Stimulated activated CD4-positive, alpha-beta T cell treated with anti-CD3 and anti-CD28 coated beads, Interleukin-1b, Interleukin-23, amount 100 ng/mL, for 1 hour (primary cell): Measurements from ENCODE around the gene RAB39A.

ENCODE experiments used
- DNase-seq, 2 donors: peaks; one replicate each; pipeline ENCODE4 v3.0.0-alpha.2; 2020; ENCODE audit warnings: low read depth in 2 of 2

Gene RAB39A

GRCh38 chr11:107962181-107962580 lies 33.9 kb downstream of the RAB39A start:
- DNase-seq = no peak

DNA sequence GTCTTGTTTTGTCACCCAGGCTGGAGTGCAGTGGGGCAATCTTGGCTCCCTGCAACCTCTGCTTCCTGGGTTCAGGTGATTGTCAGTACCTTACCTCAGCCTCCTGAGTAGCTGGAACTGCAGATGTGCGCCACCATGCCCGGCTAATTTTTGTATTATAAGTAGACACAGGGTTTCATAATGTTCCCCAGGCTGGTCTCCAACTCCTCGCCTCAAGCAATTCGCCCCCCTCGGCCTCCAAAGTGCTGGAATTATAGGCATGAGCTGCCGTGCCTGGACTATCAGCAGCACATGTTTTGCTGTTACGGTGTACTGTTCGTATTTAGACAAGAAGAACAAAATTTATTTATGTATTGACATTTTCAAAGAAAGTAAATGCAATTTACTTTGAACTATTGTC lies 34.8 kb downstream of the RAB39A start:
- DNase-seq = no peak

- no peak for DNase-seq
These were observed 41.0 kb downstream of the RAB39A start for GRCh38 chr11:107969219-107969618.

GRCh38 chr11:107970049-107970448 lies 41.8 kb downstream of the RAB39A start:
- no peak for DNase-seq

- no peak for DNase-seq
These were observed 45.4 kb downstream of the RAB39A start for GRCh38 chr11:107973641-107974040.

GRCh38 chr11:107988397-107989158 lies 60.3 kb downstream of the RAB39A start:
- no peak for DNase-seq

GRCh38 chr11:107991868-107992414 lies 63.7 kb downstream of the RAB39A start:
- DNase-seq = no peak

DNA sequence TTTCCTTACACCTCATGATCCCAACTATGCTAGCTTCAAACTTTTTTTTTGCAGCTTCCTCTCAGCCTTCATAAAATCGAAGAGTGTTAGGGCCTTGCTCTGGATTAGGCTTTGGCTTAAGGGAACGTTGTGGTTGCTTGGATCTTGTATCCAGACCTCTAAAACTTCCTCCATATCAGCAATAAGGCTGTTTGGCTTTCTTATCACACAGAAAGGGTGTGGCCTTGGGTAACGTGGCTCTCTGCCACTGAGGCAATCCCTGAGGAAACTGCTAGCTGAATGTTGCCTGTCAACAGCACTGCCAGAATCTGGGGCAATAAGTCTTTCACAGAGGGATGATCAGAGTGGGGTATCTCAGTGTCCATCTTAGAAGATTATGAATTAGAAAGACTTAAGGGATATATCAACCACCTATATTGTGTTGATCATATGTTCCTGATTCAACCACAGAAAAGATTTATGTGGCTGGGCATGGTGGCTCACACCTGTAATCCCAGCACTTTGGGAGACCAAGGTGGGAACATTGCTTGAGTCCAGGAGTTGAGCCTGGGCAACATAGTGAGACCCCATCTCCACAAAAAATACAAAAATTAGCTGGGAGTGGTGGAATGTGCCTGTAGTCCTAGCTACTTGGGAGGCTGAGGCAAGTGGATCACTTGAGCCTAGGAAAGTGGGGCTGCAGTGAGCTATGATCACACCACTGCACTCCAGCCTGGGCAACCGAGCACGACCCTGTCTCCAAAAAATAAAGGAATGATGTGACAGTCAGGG lies 67.9 kb downstream of the RAB39A start:
- no peak for DNase-seq

DNA sequence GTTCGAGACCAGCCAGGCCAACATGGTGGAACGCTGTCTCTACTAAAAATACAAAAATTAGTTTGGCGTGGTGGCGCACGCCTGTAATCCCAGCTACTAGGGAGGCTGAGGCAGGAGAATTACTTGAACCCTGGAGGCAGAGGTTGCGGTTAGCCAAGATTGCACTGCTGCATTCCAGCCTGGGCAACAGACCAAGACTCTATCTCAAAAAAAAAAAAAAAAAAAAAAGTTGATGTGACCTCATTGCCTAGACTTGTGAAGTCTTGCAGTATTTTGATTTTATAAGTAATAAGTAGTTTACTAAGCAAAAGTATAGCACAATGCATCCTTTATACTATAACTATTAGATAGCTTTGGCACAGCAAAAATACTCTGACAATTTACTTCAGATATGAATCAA lies 70.5 kb downstream of the RAB39A start:
- DNase-seq = no peak

DNA sequence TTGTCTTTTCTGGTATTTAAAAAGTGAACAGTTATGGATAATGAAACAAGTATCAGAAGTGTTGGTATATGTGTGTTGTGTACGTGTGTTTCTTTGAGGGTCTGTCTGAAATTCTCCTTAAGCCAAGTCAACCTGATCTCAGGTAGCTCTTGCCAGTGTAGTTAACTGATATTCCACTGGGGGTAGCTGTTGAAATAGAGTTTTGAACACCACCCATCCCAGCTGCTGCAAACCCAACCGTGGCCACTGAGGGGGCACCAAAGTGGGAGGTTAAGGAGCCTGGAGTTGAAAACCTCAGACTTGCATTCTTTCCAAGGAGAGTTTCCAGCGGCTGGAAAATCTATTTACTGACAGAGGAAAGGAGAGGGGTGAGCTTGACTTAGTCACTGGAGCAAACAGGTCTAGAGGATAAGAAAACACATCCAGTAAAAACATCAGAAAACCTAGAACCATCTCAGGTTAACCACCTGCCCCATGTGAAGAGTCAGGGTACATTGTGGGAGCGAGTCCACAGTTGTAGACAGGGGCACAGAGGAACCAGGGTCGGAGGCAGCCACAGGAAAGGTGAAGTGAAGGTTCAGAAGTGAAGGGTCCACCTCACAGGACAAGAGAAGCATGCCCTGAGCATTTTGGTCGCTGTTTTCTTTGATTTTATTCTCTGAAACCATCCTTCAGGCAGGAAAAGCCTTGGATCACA lies 71.7 kb downstream of the RAB39A start:
- no peak for DNase-seq

DNA sequence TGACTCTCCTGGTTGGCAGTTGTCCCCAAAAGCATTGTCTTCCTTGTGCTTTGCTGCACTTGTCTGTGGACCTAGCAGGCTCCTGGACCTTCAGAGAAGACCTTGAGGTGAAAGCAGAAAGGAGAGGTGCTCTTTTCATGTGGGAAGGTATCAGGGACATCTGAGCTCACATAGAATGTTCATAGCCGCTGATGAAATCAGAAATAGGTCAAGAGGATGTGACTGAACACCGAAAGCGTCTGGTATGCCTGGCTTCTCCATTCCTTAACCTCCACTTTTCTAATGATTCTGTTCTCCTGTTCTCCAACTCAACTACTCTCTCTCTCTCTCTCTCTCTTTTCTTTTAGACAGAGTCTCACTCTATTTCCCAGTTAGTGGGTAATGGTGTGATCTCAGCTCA lies 74.2 kb downstream of the RAB39A start:
- no peak for DNase-seq

- no peak for DNase-seq
These were observed 75.4 kb downstream of the RAB39A start for GRCh38 chr11:108003623-108004022.

GRCh38 chr11:108007819-108008218 lies 79.6 kb downstream of the RAB39A start:
- no peak for DNase-seq

- peak; percentile 65 to 84 for DNase-seq
These were observed 80.6 kb downstream of the RAB39A start, which contains the start of gene CUL5 for GRCh38 chr11:108008656-108009496. Gene CUL5 (plus strand): TSS chr11:108008898. CDS start chr11:108009349, 451 bp downstream.

GRCh38 chr11:108009497-108010370 lies 81.5 kb downstream of the RAB39A start:
- no peak for DNase-seq

DNA sequence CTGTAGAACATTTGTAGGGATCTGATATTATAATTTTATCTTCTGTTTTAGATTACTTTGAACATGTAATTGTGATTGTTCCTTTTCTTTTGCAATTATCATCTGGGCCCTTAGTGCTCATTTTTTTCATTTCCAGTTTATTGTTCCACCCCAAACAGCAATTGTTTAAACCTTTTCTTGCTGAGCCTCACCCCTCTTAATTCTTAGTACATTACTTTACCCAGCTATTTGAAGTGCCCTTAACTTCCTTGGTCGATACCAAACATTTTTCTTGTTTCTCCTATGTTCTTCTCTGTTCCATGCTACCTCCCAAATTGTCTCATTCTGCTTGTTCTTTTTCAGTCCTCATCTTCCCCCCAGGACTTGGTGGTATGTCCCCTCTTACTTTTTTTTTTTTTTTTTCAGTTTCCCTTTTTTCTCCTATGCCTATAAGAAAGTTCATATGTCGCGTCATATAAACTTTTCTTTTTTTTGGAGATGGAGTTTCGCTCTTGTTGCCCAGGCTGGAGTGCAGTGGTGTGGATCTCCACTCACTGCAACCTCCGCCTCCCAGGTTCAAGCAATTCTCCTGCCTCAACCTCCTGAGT lies 84.0 kb downstream of the RAB39A start:
- DNase-seq = no peak
